Measurements from ENCODE around the gene TOPAZ1. TPM values are rescaled to one million over a fixed set of nuclear protein-coding genes. Genes with fewer than 3 reads are reported as not detected.

TOPAZ1 gene
- total and polyA plus RNA-seq, 9 of the 15 experiments (the other 6 are each of a cell fraction or from before 2014, with no cell fraction given): 0.01 TPM; not detected in 8

- peak; percentile 96; the same call in 1 of the 2 replicates for TF ChIP-seq RB1 (IDR thresholded peaks at IDR 0.05; ENCODE audit: low read depth)
- no peak for TF ChIP-seq RBM25 (IDR thresholded peaks at IDR 0.05; ENCODE audit: low read depth, low read length, severe bottlenecking)
- peak; percentile 99 for TF ChIP-seq EP400 (IDR thresholded peaks at IDR 0.05)
- no peak for TF ChIP-seq ZNF830 (CRISPR knock-in tag; IDR thresholded peaks at IDR 0.05)
- TF ChIP-seq VEZF1 (CRISPR knock-in tag; IDR thresholded peaks at IDR 0.05): peak; percentile 91
- peak; percentile 83 for TF ChIP-seq ZNF766 (CRISPR knock-in tag; conservative IDR thresholded peaks at IDR 0.05)
- TF ChIP-seq CEBPG (CRISPR knock-in tag; IDR thresholded peaks at IDR 0.05): peak; percentile 21; the same call in 1 of the 2 replicates
- TF ChIP-seq CEBPG (tag; conservative IDR thresholded peaks at IDR 0.05 in 1 of 2, IDR thresholded peaks at IDR 0.05 in 1 of 2): no peak
- peak in 1 of 2 experiments; percentile 6; a peak in 1 of 4 replicates for TF ChIP-seq SIN3A (IDR thresholded peaks at IDR 0.05; ENCODE audit: borderline replicate concordance in 2 of 2, control insufficient read depth in 1 of 2, low read depth in 2 of 2, low read length in 2 of 2)
- TF ChIP-seq SREBF1 (IDR thresholded peaks at IDR 0.05; ENCODE audit: borderline replicate concordance, low read depth, low read length): no peak
These were observed 96.5 kb downstream of the TOPAZ1 start, which contains the start of gene TCAIM (continued) for GRCh38 chr3:44338010-44338827.

All from K562 (cell line).